Measurements from ENCODE around the gene CD300H. TPM values are rescaled to one million over a fixed set of nuclear protein-coding genes. Genes with fewer than 3 reads are reported as not detected.

CD300H gene
- total RNA-seq, 1 experiment from 2014 or later = not detected

GRCh38 chr17:74599023-74599399, 31.7 kb upstream of the CD300H start:
- Histone ChIP-seq H3K27me3 (replicated peaks) (peaks cover 34% of the 10 kb centered on the region), H3K4me3 (no peak overlapping the region), H3K9me3 (replicated peaks) (no peaks in the 10 kb centered on the region), H3K36me3 (no peaks in the 10 kb centered on the region), H3K27ac (no peak overlapping the region), H3K4me1 (replicated peaks) (no peaks in the 10 kb centered on the region)
- no peak for DNase-seq (ENCODE audit: low read depth in 1 of 2, low spot score in 2 of 2)

- DNase-seq (ENCODE audit: low read depth in 1 of 2, low spot score in 2 of 2) = no peak
Measured at GRCh38 chr17:74598346-74599022, 31.2 kb upstream of the CD300H start.

GRCh38 chr17:74597069-74597790, 29.9 kb upstream of the CD300H start:
- no peak overlapping the region for H3K27ac ChIP-seq
- H3K4me1 ChIP-seq (replicated peaks) = no peaks in the 10 kb centered on the region
- H3K36me3 ChIP-seq = no peaks in the 10 kb centered on the region
- H3K9me3 ChIP-seq (replicated peaks) = no peaks in the 10 kb centered on the region
- H3K27me3 ChIP-seq (replicated peaks) = peaks cover 24% of the 10 kb centered on the region
- no peak for DNase-seq (ENCODE audit: low read depth in 1 of 2, low spot score in 2 of 2)
- H3K4me3 ChIP-seq = no peak overlapping the region

More at GRCh38 chr17:74598346-74599022, 31.2 kb upstream of the CD300H start:
- H3K27me3 ChIP-seq (replicated peaks) = peaks cover 36% of the 10 kb centered on the region
- no peaks in the 10 kb centered on the region for H3K4me1 ChIP-seq (replicated peaks)
- no peaks in the 10 kb centered on the region for H3K36me3 ChIP-seq
- no peak overlapping the region for H3K4me3 ChIP-seq
- no peak overlapping the region for H3K27ac ChIP-seq
- no peaks in the 10 kb centered on the region for H3K9me3 ChIP-seq (replicated peaks)

GRCh38 chr17:74595037-74595750, 27.9 kb upstream of the CD300H start:
- Histone ChIP-seq H3K4me3 (no peak overlapping the region), H3K4me1 (replicated peaks) (no peaks in the 10 kb centered on the region), H3K36me3 (no peaks in the 10 kb centered on the region), H3K9me3 (replicated peaks) (no peaks in the 10 kb centered on the region), H3K27ac (no peak overlapping the region), H3K27me3 (replicated peaks) (peaks cover 21% of the 10 kb centered on the region)
- DNase-seq (ENCODE audit: low read depth in 1 of 2, low spot score in 2 of 2) = no peak

GRCh38 chr17:74592087-74592990, 25.0 kb upstream of the CD300H start, which contains the start of gene CD300LD:
CD300LD (minus strand) TSS chr17:74592283; CDS start chr17:74592202, 81 bp downstream.
- DNase-seq (ENCODE audit: low read depth in 1 of 2, low spot score in 2 of 2) = no peak
- Histone ChIP-seq H3K9me3 (replicated peaks) (no peaks in the 10 kb centered on the region), H3K27ac (no peak within 1 kb of the TSS)

GRCh38 chr17:74591503-74591902, 24.2 kb upstream of the CD300H start:
- H3K4me3 ChIP-seq = no peak overlapping the region
- H3K4me1 ChIP-seq (replicated peaks) = no peaks in the 10 kb centered on the region

More at GRCh38 chr17:74592087-74592990, 25.0 kb upstream of the CD300H start, which contains the start of gene CD300LD:
- Histone ChIP-seq H3K27me3 (replicated peaks) (peaks cover 7% of the 10 kb centered on the region), H3K4me3 (no peak within 1 kb of the TSS), H3K4me1 (replicated peaks) (no peaks in the 10 kb centered on the region), H3K36me3 (no peaks in the 10 kb centered on the region)

GRCh38 chr17:74585711-74586110, 18.4 kb upstream of the CD300H start:
- Histone ChIP-seq H3K9me3 (replicated peaks) (no peaks in the 10 kb centered on the region), H3K36me3 (no peaks in the 10 kb centered on the region), H3K27ac (no peak overlapping the region), H3K4me1 (replicated peaks) (no peaks in the 10 kb centered on the region), H3K27me3 (replicated peaks) (peaks cover 13% of the 10 kb centered on the region), H3K4me3 (no peak overlapping the region)
- no peak for DNase-seq (ENCODE audit: low read depth in 1 of 2, low spot score in 2 of 2)

More at GRCh38 chr17:74591503-74591902, 24.2 kb upstream of the CD300H start:
- H3K9me3 ChIP-seq (replicated peaks) = no peaks in the 10 kb centered on the region
- no peaks in the 10 kb centered on the region for H3K36me3 ChIP-seq
- no peak overlapping the region for H3K27ac ChIP-seq
- no peak for DNase-seq (ENCODE audit: low read depth in 1 of 2, low spot score in 2 of 2)
- H3K27me3 ChIP-seq (replicated peaks) = peaks cover 9% of the 10 kb centered on the region

- DNase-seq (ENCODE audit: low read depth in 1 of 2, low spot score in 2 of 2) = no peak
- no peaks in the 10 kb centered on the region for H3K9me3 ChIP-seq (replicated peaks)
- no peak overlapping the region for H3K4me3 ChIP-seq
- peaks cover 13% of the 10 kb centered on the region for H3K27me3 ChIP-seq (replicated peaks)
- H3K27ac ChIP-seq = no peak overlapping the region
- no peaks in the 10 kb centered on the region for H3K36me3 ChIP-seq
- H3K4me1 ChIP-seq (replicated peaks) = no peaks in the 10 kb centered on the region
Measured at GRCh38 chr17:74584292-74585060, 17.2 kb upstream of the CD300H start.

- no peak overlapping the region for H3K4me3 ChIP-seq
- H3K4me1 ChIP-seq (replicated peaks) = no peaks in the 10 kb centered on the region
- H3K27me3 ChIP-seq (replicated peaks) = peaks cover 16% of the 10 kb centered on the region
- no peak for DNase-seq (ENCODE audit: low read depth in 1 of 2, low spot score in 2 of 2)
- H3K36me3 ChIP-seq = no peaks in the 10 kb centered on the region
- H3K27ac ChIP-seq = no peak overlapping the region
- H3K9me3 ChIP-seq (replicated peaks) = no peaks in the 10 kb centered on the region
Measured at GRCh38 chr17:74582633-74583032, 15.3 kb upstream of the CD300H start.

GRCh38 chr17:74579900-74580299, 12.6 kb upstream of the CD300H start:
- no peak overlapping the region for H3K4me3 ChIP-seq
- no peaks in the 10 kb centered on the region for H3K36me3 ChIP-seq
- no peaks in the 10 kb centered on the region for H3K4me1 ChIP-seq (replicated peaks)
- DNase-seq (ENCODE audit: low read depth in 1 of 2, low spot score in 2 of 2) = no peak
- no peaks in the 10 kb centered on the region for H3K9me3 ChIP-seq (replicated peaks)
- no peak overlapping the region for H3K27ac ChIP-seq
- H3K27me3 ChIP-seq (replicated peaks) = peaks cover 10% of the 10 kb centered on the region

- DNase-seq (ENCODE audit: low read depth in 1 of 2, low spot score in 2 of 2) = no peak
- H3K4me1 ChIP-seq (replicated peaks) = no peaks in the 10 kb centered on the region
- H3K9me3 ChIP-seq (replicated peaks) = no peaks in the 10 kb centered on the region
- H3K4me3 ChIP-seq = no peak overlapping the region
- no peak overlapping the region for H3K27ac ChIP-seq
- peaks cover 14% of the 10 kb centered on the region; the same call in 1 of the 2 replicates for H3K27me3 ChIP-seq (replicated peaks)
- H3K36me3 ChIP-seq = no peaks in the 10 kb centered on the region
Measured at GRCh38 chr17:74578979-74579378, 11.7 kb upstream of the CD300H start.

- no peak overlapping the region for H3K4me3 ChIP-seq
- H3K4me1 ChIP-seq (replicated peaks) = peaks cover 3% of the 10 kb centered on the region
- peaks cover 12% of the 10 kb centered on the region; the same call in 1 of the 2 replicates for H3K27me3 ChIP-seq (replicated peaks)
- no peak for DNase-seq (ENCODE audit: low read depth in 1 of 2, low spot score in 2 of 2)
- no peaks in the 10 kb centered on the region for H3K36me3 ChIP-seq
- H3K27ac ChIP-seq = no peak overlapping the region
- H3K9me3 ChIP-seq (replicated peaks) = no peaks in the 10 kb centered on the region
Measured at GRCh38 chr17:74574489-74575142, 7.3 kb upstream of the CD300H start.
